Fibroblast of the aortic adventitia (primary cell): ENCODE results near the gene KIF26B. TPM values are rescaled to one million over a fixed set of nuclear protein-coding genes. Genes with fewer than 3 reads are reported as not detected.
A peak's percentile ranks its signal among the peaks of the same experiment; 100 is the strongest.

Experiments used
- DNase-seq: peaks from one replicate; pipeline ENCODE4 v3.0.0-alpha.2; 2010; ENCODE audit warnings: low read depth
- H3K4me3 ChIP-seq: 2 replicates; pipeline ENCODE4 v1.5.1; 2011; ENCODE audit warnings: low read depth, mild to moderate bottlenecking, control low read depth, low read length, moderate library complexity
- CTCF ChIP-seq: IDR thresholded peaks from 2 replicates; pipeline ENCODE4 v1.5.1; 2011; ENCODE audit warnings: mild to moderate bottlenecking, low read length, control low read depth, inconsistent platforms; ENCODE audit not compliant: insufficient read depth
- total RNA-seq: library from RNA; depleted of rRNA; stranded (reverse); fragments of >200 nt; gene quantifications from 2 replicates; pipeline ENCODE4 v1.2.3, GENCODE V29; 2012; ENCODE audit warnings: low replicate concordance

Gene KIF26B
- total RNA-seq, 1 donor, result 4.6 TPM

DNA sequence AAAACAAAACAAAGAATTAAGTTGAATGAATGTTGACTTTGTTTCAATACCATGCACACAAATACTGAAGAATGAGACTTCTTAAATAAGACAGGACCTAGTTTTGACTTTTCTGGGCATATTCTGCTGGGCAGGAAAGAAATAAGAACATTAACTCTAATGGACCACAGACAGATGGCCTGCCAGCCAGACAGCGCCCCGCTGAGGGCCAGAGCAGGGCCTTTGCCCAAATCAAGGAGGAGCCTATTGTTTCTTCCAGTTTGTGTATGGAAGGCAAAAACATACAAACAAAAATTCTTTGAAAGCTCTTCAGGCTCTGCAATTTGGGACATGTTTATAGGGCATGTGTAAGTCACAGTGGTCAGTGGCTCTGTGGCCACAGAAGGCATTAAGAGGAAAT is 44.4 kb upstream of the KIF26B start:
- no peak for TF ChIP-seq CTCF
- DNase-seq, result no peak
- no peak overlapping the region for H3K4me3 ChIP-seq

DNA sequence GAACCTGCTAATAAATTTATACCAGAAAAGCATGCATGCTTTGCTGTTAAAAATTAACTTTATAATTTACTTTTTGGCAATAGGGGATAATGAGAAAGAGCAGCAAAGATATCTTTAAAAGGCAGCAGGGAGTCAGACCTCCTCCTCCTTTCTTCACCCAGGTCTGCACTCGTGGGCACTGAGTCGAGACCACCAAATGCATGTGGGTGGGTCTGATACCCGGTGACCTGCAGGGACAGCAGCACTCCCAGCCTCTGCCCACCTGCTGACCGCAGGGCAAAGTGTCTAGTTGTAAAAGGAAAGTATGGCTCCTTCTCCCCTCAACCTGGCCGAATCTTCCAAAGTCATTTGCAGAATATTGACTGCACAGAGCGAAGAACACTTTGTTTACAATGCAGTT is 43.7 kb upstream of the KIF26B start:
- no peak overlapping the region for H3K4me3 ChIP-seq
- TF ChIP-seq CTCF, result no peak
- DNase-seq, result no peak

- H3K4me3 ChIP-seq, result no peak overlapping the region
- no peak for DNase-seq
- TF ChIP-seq CTCF, result no peak
These were observed 41.1 kb upstream of the KIF26B start for GRCh38 chr1:245113649-245114048.

GRCh38 chr1:245116131-245116530 is 38.7 kb upstream of the KIF26B start:
- H3K4me3 ChIP-seq, result no peak overlapping the region
- no peak for TF ChIP-seq CTCF
- no peak for DNase-seq

- no peak for TF ChIP-seq CTCF
- DNase-seq, result peak; percentile 38
These were observed 38.0 kb upstream of the KIF26B start for GRCh38 chr1:245116751-245117150.

DNA sequence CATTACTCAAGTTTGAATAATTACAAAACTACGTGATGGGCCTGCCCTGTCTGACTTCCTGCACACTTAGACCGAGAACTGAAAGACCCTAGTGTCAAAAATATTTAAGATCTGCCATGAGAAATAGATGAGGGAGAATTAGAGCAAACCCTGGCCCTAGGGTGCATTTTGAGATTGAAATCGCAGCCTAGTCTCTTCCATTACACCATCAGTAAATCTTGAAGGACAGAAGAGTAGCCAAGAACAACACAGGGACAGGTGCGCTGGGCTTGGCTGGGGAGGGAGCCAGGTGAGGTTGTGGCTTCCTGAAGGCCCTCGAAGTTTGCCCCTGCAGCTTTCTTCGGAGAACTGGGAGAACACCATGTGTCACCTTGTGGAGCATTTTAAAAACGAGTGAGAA is 36.7 kb upstream of the KIF26B start:
- TF ChIP-seq CTCF, result no peak
- H3K4me3 ChIP-seq, result no peak overlapping the region
- no peak for DNase-seq

More at GRCh38 chr1:245116751-245117150, 38.0 kb upstream of the KIF26B start:
- H3K4me3 ChIP-seq, result no peak overlapping the region

DNA sequence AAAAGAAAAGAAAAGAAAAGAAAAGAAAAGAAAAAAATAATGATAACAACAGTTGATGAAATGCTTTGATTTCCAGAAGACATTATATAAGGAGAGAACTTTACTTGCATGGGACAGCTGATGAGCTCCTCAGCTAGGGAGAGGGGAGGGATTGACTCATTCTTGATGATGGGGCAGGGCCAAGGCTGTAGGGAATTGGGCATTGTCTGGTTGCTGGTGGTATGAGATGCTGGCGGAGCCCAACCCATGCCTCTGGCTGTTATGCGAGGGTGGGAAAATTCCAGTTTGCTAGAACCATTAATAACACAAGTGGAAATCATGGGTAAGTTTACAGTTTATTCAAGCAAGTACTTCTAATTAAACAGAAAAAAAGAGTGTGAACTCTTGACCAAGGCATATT is 36.0 kb upstream of the KIF26B start:
- H3K4me3 ChIP-seq, result no peak overlapping the region
- no peak for TF ChIP-seq CTCF
- DNase-seq, result no peak
